Ammon's horn (tissue), 1 donor: ENCODE measurements around the gene ZNF836.
"Not testable (repeated sequence)": the region's sequence is repeated elsewhere in the genome, so short reads cannot be mapped to it uniquely, and the experiment has no call there.

Experiments
- DNase-seq: peaks from one replicate; pipeline ENCODE4 v3.0.0-alpha.2; 2016; ENCODE audit warnings: low spot score

ZNF836 gene

GRCh38 chr19:52171321-52172169 lies at the start of gene ZNF836:
Gene ZNF836 (minus strand): TSS chr19:52171621. CDS start chr19:52168072, 3,549 bp downstream.
- peak; percentile 89 for DNase-seq

- DNase-seq: no peak
Observed at GRCh38 chr19:52221031-52221430, 49.6 kb upstream of the ZNF836 start.

GRCh38 chr19:52219611-52220010 lies 48.2 kb upstream of the ZNF836 start:
- DNase-seq: no peak

- no peak for DNase-seq
Observed at GRCh38 chr19:52217576-52217975, 46.2 kb upstream of the ZNF836 start.

- DNase-seq: no peak
Observed at GRCh38 chr19:52216401-52216800, 45.0 kb upstream of the ZNF836 start.

- no peak for DNase-seq
Observed at GRCh38 chr19:52214241-52214640, 42.8 kb upstream of the ZNF836 start.

- no peak for DNase-seq
Observed at GRCh38 chr19:52212572-52213255, 41.3 kb upstream of the ZNF836 start.

- DNase-seq: no peak
Observed at GRCh38 chr19:52211926-52212571, 40.6 kb upstream of the ZNF836 start.

- DNase-seq: no peak
Observed at GRCh38 chr19:52211203-52211602, 39.8 kb upstream of the ZNF836 start.

- no peak for DNase-seq
Observed at GRCh38 chr19:52206481-52206880, 35.1 kb upstream of the ZNF836 start.

GRCh38 chr19:52200755-52201391 lies 29.5 kb upstream of the ZNF836 start:
- not testable (repeated sequence) for DNase-seq

- DNase-seq: peak; percentile 49
Observed at GRCh38 chr19:52200044-52200443, 28.6 kb upstream of the ZNF836 start.

GRCh38 chr19:52198678-52199077 lies 27.3 kb upstream of the ZNF836 start:
- DNase-seq: no peak

GRCh38 chr19:52197964-52198363 lies 26.5 kb upstream of the ZNF836 start:
- DNase-seq: no peak

GRCh38 chr19:52196256-52196967 lies 25.0 kb upstream of the ZNF836 start:
- DNase-seq: no peak

GRCh38 chr19:52191951-52192350 lies 20.5 kb upstream of the ZNF836 start:
- DNase-seq: no peak

GRCh38 chr19:52191389-52191788 lies 20.0 kb upstream of the ZNF836 start:
- no peak for DNase-seq

- peak; percentile 34 for DNase-seq
Observed at GRCh38 chr19:52190487-52191293, 19.3 kb upstream of the ZNF836 start.

GRCh38 chr19:52189735-52190486 lies 18.5 kb upstream of the ZNF836 start, which contains the start of gene PPP2R1A:
Gene PPP2R1A (plus strand): TSS chr19:52190052. CDS start chr19:52190097, 45 bp downstream.
- peak; percentile 93 for DNase-seq
